GM18517 (cell line): ENCODE results near the gene PARD6B.
A peak's percentile ranks its signal among the peaks of the same experiment; 100 is the strongest.
"Not testable (repeated sequence)": the region's sequence is repeated elsewhere in the genome, so short reads cannot be mapped to it uniquely, and the experiment has no call there.

Experiments used
- ATAC-seq: cut with Tn5 transposase; IDR thresholded peaks from one replicate; pipeline ENCODE4 v1.9.1; 2021; ENCODE audit warnings: mild to moderate bottlenecking, moderate library complexity; ENCODE audit not compliant: unreplicated experiment

Gene PARD6B

GRCh38 chr20:50731055-50731929, at the start of gene PARD6B:
Gene PARD6B, plus strand, starts transcription at chr20:50731580. Its CDS starts 207 bp downstream, at chr20:50731787.
- peak; percentile 88 for ATAC-seq

GRCh38 chr20:50682065-50682464, 49.3 kb upstream of the PARD6B start:
- ATAC-seq: no peak

- no peak for ATAC-seq
These were observed 48.3 kb upstream of the PARD6B start for GRCh38 chr20:50682947-50683530.

GRCh38 chr20:50683570-50683969, 47.8 kb upstream of the PARD6B start:
- ATAC-seq: no peak

GRCh38 chr20:50686821-50687220, 44.6 kb upstream of the PARD6B start:
- ATAC-seq: no peak

GRCh38 chr20:50688256-50688975, 43.0 kb upstream of the PARD6B start:
- no peak for ATAC-seq

- ATAC-seq: no peak
These were observed 41.3 kb upstream of the PARD6B start for GRCh38 chr20:50689864-50690649.

- no peak for ATAC-seq
These were observed 40.5 kb upstream of the PARD6B start, which contains the start of gene RIPOR3 for GRCh38 chr20:50690650-50691572. Gene RIPOR3, minus strand, starts transcription at chr20:50691542. Its CDS starts 414 bp downstream, at chr20:50691128.

- ATAC-seq: no peak
These were observed 39.5 kb upstream of the PARD6B start for GRCh38 chr20:50691573-50692551.

- ATAC-seq: no peak
These were observed 38.8 kb upstream of the PARD6B start for GRCh38 chr20:50692552-50692933.

- no peak for ATAC-seq
These were observed 38.4 kb upstream of the PARD6B start for GRCh38 chr20:50693001-50693400.

GRCh38 chr20:50694379-50695134, 36.8 kb upstream of the PARD6B start:
- no peak for ATAC-seq

GRCh38 chr20:50695135-50695872, 36.1 kb upstream of the PARD6B start:
- ATAC-seq: no peak

GRCh38 chr20:50698255-50698654, 33.1 kb upstream of the PARD6B start:
- ATAC-seq: not testable (repeated sequence)

- ATAC-seq: no peak
These were observed 31.7 kb upstream of the PARD6B start for GRCh38 chr20:50699688-50700087.

GRCh38 chr20:50701041-50701963, 30.1 kb upstream of the PARD6B start:
- ATAC-seq: no peak
